A549 (cell line): ENCODE measurements around the gene ZNF341. TPM values are rescaled to one million over a fixed set of nuclear protein-coding genes. Genes with fewer than 3 reads are reported as not detected.

Experiments
- ATAC-seq, 2 experiments: fragments of 200-7000 bp in 1 of 2; fragments of >200 bp in 1 of 2; cut with Nextera tagmentation in 1 of 2; cut with Tn5 transposase in 1 of 2; 3 replicates each; pipeline versions ENCODE4 v1.8.0 to v1.9.1; 2018 to 2020; ENCODE audit warnings: mild to moderate bottlenecking in 1 of 2, moderate library complexity in 1 of 2
- CTCF ChIA-PET: fragments of 300-600 bp; sonication (Branson Sonifier 250); formaldehyde crosslinking; extraction: SDS; loops from one replicate; lab custom pipeline; 2021; ENCODE audit warnings: antibody characterized with exemption, inconsistent platforms; lab: Yijun Ruan, JAX
- POLR2A ChIA-PET: fragments of 350-600 bp; formaldehyde crosslinking; extraction: SDS; loops from one replicate; lab custom pipeline; 2021; ENCODE audit warnings: antibody characterized with exemption, inconsistent platforms; lab: Yijun Ruan, JAX
- DNase-seq, 2 experiments: peaks; one replicate each; pipeline versions ENCODE4 v3.0.0 to v3.0.0-alpha.2; 2011 to 2016; ENCODE audit warnings: low read depth in 1 of 2, low spot score in 1 of 2
- FAIRE-seq: peaks from 2 replicates; lab custom pipeline; 2011; peaks lifted over from hg19 to GRCh38; lab: Jason Lieb, UNC
- H3K27ac ChIP-seq, 2 experiments: fragments of >200 bp; sonication (Bioruptor Twin); formaldehyde crosslinking; 3 replicates each; pipeline ENCODE4 v1.5.1; 2016 to 2017
- H3K4me1 ChIP-seq: fragments of >200 bp; sonication (Bioruptor Twin); formaldehyde crosslinking; 3 replicates; pipeline ENCODE4 v1.6.1; 2016
- H3K4me2 ChIP-seq: fragments of >200 bp; sonication (Bioruptor Twin); formaldehyde crosslinking; 3 replicates; pipeline ENCODE4 v1.6.1; 2016
- H3K4me3 ChIP-seq: fragments of >200 bp; sonication (Bioruptor Twin); formaldehyde crosslinking; 3 replicates; pipeline ENCODE4 v1.5.1; 2016
- H3K9me3 ChIP-seq: fragments of >200 bp; sonication (Bioruptor Twin); formaldehyde crosslinking; 3 replicates; pipeline ENCODE4 v1.6.1; 2016
- CHD4 ChIP-seq: fragments of 200-600 bp; sonication (generic); IDR thresholded peaks from 2 replicates; pipeline ENCODE4 v1.6.1; 2016; ENCODE audit warnings: antibody characterized with exemption, mild to moderate bottlenecking, borderline replicate concordance
- EP300 ChIP-seq, 2 experiments: fragments of >200 bp; sonication (Bioruptor Twin); formaldehyde crosslinking; IDR thresholded peaks; 2 replicates in 1 of 2; 3 replicates in 1 of 2; pipeline ENCODE4 v1.6.1; 2016 to 2017
- ESRRA ChIP-seq: fragments of 150-350 bp; IDR thresholded peaks from 2 replicates; pipeline ENCODE4 v1.6.1; 2014; ENCODE audit warnings: mild to moderate bottlenecking, low read length, borderline replicate concordance
- GATA3 ChIP-seq: IDR thresholded peaks from 2 replicates; pipeline ENCODE4 v1.6.1; 2012; ENCODE audit warnings: borderline replicate concordance
- HDAC2 ChIP-seq: fragments of 200-600 bp; sonication (generic); IDR thresholded peaks from 2 replicates; pipeline ENCODE4 v1.6.1; 2016
- HEYL ChIP-seq: fragments of 250-450 bp; sonication (Bioruptor Pico); IDR thresholded peaks from 2 replicates; pipeline ENCODE4 v1.8.0; 2021; ENCODE audit warnings: mild to moderate bottlenecking, moderate library complexity
- KDM5A ChIP-seq: fragments of 200-600 bp; sonication (generic); IDR thresholded peaks from 2 replicates; pipeline ENCODE4 v1.6.1; 2016; ENCODE audit warnings: antibody characterized with exemption, mild to moderate bottlenecking
- MAZ ChIP-seq: fragments of 150-350 bp; IDR thresholded peaks from 2 replicates; pipeline ENCODE4 v1.6.1; 2014; ENCODE audit warnings: antibody characterized with exemption, low read depth, low read length, borderline replicate concordance
- NFE2L2 ChIP-seq: fragments of 150-350 bp; conservative IDR thresholded peaks from 2 replicates; pipeline ENCODE4 v1.6.1; 2014; ENCODE audit warnings: low read length
- NPAS2 ChIP-seq: fragments of 250-450 bp; sonication (Bioruptor Pico); IDR thresholded peaks from 2 replicates; pipeline ENCODE4 v1.8.0; 2022; ENCODE audit warnings: mild to moderate bottlenecking, moderate library complexity, borderline replicate concordance
- POLR2AphosphoS2 ChIP-seq: conservative IDR thresholded peaks from 2 replicates; pipeline ENCODE4 v1.6.1; 2012; ENCODE audit warnings: low read length, improper control_type of control experiment, inconsistent platforms
- RAD21 ChIP-seq, 2 experiments: fragments of >200 bp in 1 of 2; sonication (Bioruptor Twin) in 1 of 2; formaldehyde crosslinking in 1 of 2; IDR thresholded peaks in 1 of 2; conservative IDR thresholded peaks in 1 of 2; 2 replicates in 1 of 2; 3 replicates in 1 of 2; pipeline ENCODE4 v1.6.1; 2012 to 2018; ENCODE audit warnings: inconsistent platforms in 1 of 2
- RARB ChIP-seq: fragments of 250-450 bp; sonication (Bioruptor Pico); IDR thresholded peaks from 2 replicates; pipeline ENCODE4 v1.8.0; 2021; ENCODE audit warnings: mild to moderate bottlenecking, moderate library complexity
- RFX5 ChIP-seq: fragments of 450-650 bp; IDR thresholded peaks from 2 replicates; pipeline ENCODE4 v1.7.1; 2014; ENCODE audit warnings: antibody characterized with exemption, mild to moderate bottlenecking, moderate library complexity
- SREBF2 ChIP-seq: fragments of 450-650 bp; IDR thresholded peaks from 2 replicates; pipeline ENCODE4 v1.6.1; 2014; ENCODE audit warnings: mild to moderate bottlenecking, moderate library complexity
- TFCP2L1 ChIP-seq: fragments of 250-450 bp; sonication (Bioruptor Pico); IDR thresholded peaks from 2 replicates; pipeline ENCODE4 v1.5.0; 2021; ENCODE audit warnings: mild to moderate bottlenecking
- ZNF302 ChIP-seq: fragments of 250-450 bp; sonication (Bioruptor Pico); IDR thresholded peaks from 2 replicates; pipeline ENCODE4 v1.9.0; 2021; ENCODE audit warnings: inconsistent platforms, mild to moderate bottlenecking, moderate library complexity
- ZSCAN20 ChIP-seq: fragments of 250-450 bp; sonication (Bioruptor Pico); IDR thresholded peaks from 2 replicates; pipeline ENCODE4 v1.8.0; 2022; ENCODE audit warnings: mild to moderate bottlenecking, moderate library complexity
- WGBS: methylation state at CpG from one replicate; pipeline ENCODE4 v1.1.6; 2017; ENCODE audit errors: missing lambda C conversion rate; 5-methylcytosine and 5-hydroxymethylcytosine counted together
- polyA plus RNA-seq, 4 experiments: library from polyadenylated mRNA; depleted of rRNA in 3 of 4; stranded (reverse); fragments of >200 nt; fragmentation: RNase III in 1 of 4; extraction: RNeasy Plus Mini Kit Qiagen cat#74134 plus additional on column Dnase treatment in 1 of 4; gene quantifications; 2 replicates in 3 of 4; 3 replicates in 1 of 4; pipeline ENCODE4 v1.2.3, GENCODE V29; 2011 to 2017
- TF ChIP-seq, protein P1 (sequence below): fragments of 150-350 bp; IDR thresholded peaks from 2 replicates; pipeline ENCODE4 v1.6.1; 2014; ENCODE audit warnings: low read depth, mild to moderate bottlenecking, low read length
- TF ChIP-seq, protein P2 (sequence below): fragments of >200 bp; sonication (Bioruptor Twin); formaldehyde crosslinking; IDR thresholded peaks from 3 replicates; pipeline ENCODE4 v1.5.1; 2016
- TF ChIP-seq, protein P3 (sequence below): IDR thresholded peaks from 2 replicates; pipeline ENCODE4 v1.6.1; 2012
- TF ChIP-seq, protein P4 (sequence below): fragments of 250-450 bp; sonication (Bioruptor Pico); IDR thresholded peaks from 2 replicates; pipeline ENCODE4 v1.5.0; 2021; ENCODE audit warnings: mild to moderate bottlenecking, moderate library complexity, borderline replicate concordance

ZNF341 gene
- polyA plus RNA-seq, 2 of the 4 experiments (the other 2 are of a cell fraction) = 2.1 to 4.1 TPM

DNA sequence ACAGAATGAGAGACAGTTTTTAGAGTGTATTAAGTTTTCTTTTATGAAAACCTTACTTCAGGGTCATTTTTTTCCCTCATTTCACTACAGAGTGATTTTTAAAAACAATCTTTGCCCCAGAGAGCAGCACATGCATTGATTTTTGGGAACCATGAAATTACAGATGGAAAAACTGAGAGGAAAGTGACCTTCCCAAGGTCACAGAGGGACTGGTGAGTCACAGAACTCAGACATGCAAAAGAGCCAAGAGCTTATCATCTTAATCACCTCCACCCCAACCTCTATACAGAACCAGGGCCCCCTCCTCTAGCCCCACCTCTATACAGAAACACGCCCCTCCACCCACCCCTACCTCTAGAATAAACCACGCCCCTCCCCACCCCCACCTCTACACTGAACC, 22.4 kb upstream of the ZNF341 start:
- 71% methylated on average over 1 of the region's 2 CpGs for WGBS
- Histone ChIP-seq H3K4me1 (peaks cover 24% of the 10 kb centered on the region), H3K4me2 (no peak overlapping the region), H3K27ac (peak overlapping the region in 1 of 2 experiments; percentile 46; a peak in 1 of 6 replicates), H3K9me3 (no peaks in the 10 kb centered on the region), H3K4me3 (no peak overlapping the region)
- TF ChIP-seq RAD21 (conservative IDR thresholded peaks at IDR 0.05 in 1 of 2, IDR thresholded peaks at IDR 0.05 in 1 of 2) = no peak
- TF ChIP-seq ESRRA = peak; percentile 73; the same call in 1 of the 2 replicates
- FAIRE-seq (no peak), ATAC-seq (no peak), DNase-seq (no peak)
- ChIA-PET CTCF (interaction anchor here (0.6 to 1.4 kb wide), 3 partner anchors 11 to 1167 kb away, joined by 3 to 5 read pairs (median 3); partner anchors contain the start of gene PXMP4), POLR2A (no interaction called here)

DNA sequence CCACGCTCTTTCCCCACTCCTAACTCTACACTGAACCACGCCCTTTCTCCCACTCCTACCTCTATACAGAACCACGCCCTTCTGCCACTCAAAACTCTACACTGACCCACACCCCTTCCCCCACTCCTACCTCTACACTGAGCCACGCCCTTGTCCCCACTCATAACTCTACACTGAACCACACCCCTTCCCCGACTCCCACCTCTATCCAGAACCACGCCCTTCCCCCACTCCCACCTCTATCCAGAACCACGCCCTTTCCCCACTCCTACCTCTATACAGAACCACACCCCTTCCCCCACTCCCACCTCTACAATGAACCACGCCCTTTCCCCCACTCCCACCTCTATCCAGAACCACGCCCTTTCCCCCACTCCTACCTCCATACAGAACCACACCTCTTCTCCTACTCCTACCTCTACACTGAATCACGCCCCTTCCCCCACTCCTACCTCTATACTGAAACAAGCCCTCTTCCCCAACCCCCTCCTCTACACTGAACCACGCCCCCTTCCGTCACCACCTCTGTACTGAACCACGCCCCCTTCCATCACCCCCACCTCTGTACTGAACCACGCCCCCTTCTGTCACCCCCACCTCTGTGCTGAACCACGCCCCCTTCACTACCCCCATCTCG, 21.8 kb upstream of the ZNF341 start:
- no peak for TF ChIP-seq NPAS2 (CRISPR knock-in tag)
- TF ChIP-seq ZSCAN20 (CRISPR knock-in tag) = no peak
- no peak for TF ChIP-seq HEYL (CRISPR knock-in tag)
- no peak for TF ChIP-seq EP300 (IDR thresholded peaks at IDR 0.05)
- ATAC-seq (no peak), DNase-seq (no peak), FAIRE-seq (no peak)
- Histone ChIP-seq H3K4me1 (peaks cover 24% of the 10 kb centered on the region), H3K4me3 (no peak overlapping the region), H3K4me2 (peak overlapping the region; percentile 22; the same call in 2 of the 3 replicates), H3K27ac (peak overlapping the region in 1 of 2 experiments; percentile 46; a peak in 1 of 6 replicates), H3K9me3 (no peaks in the 10 kb centered on the region)
- ChIA-PET POLR2A (no interaction called here), CTCF (no interaction called here)
- WGBS = 76% methylated on average over 11 of the region's 16 CpGs

DNA sequence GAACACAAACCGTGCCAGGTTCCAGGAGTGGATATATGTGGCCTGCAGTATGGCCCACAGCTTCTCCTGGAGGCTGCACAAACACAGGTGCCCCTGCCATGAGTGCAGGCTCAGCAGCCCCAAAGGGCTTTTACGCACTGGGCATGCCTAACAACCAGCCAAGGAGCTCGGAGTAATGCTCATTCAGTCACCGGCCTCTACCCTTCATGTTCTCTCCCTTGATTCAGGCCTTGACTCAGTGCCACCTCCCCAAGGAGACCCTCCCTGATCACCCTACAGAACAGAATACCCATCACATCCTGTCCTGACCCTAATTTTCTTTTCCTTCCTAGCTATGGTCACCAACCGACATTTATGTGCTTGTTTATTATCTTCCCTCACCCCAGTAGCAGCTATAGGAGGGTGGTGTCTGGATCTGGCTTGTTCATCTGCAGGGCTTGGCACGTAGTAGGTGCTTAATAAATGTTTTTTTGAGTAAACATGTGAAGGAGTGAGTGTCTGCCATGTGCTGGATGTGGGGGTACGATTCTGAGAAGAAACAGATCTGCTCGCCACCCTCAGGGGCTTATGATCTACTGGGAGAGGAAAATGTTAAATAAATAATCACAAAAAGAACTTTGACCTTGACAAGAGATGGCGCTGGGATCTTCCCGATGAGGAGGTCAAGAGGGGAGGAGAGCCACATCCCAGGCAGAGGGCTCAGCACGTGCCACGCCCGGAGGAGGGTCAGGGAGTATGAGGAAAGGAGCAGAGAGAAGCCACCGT, 20.9 kb upstream of the ZNF341 start:
- ATAC-seq = no peak
- CTCF ChIA-PET = no interaction called here
- Histone ChIP-seq H3K4me1 (peaks cover 24% of the 10 kb centered on the region), H3K4me2 (peak overlapping the region; percentile 42), H3K4me3 (no peak overlapping the region), H3K27ac (no peak overlapping the region), H3K9me3 (no peaks in the 10 kb centered on the region)
- TF ChIP-seq ESRRA = 0 out of 2 replicates have a peak, but pooled peaks have one; percentile 3
- no peak for TF ChIP-seq POLR2AphosphoS2
- 63% methylated on average over 14 of the region's 14 CpGs for WGBS
- DNase-seq = no peak
- POLR2A ChIA-PET = no interaction called here
- FAIRE-seq = no peak

DNA sequence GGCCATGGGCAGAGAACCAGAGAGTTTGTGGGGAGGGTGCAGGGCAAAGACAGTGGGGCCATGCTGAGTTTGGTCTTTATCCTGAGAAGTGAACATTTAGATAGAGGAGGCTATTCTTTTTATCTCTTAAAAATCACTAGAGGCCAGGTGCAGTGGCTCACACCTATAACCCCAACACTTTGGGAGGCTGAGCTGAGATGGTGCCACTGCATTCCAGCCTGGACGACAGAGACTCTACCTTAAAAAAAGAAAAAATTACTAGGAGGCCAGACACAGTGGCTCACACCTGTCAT, 20.4 kb upstream of the ZNF341 start:
- CTCF ChIA-PET = interaction anchor here (0.6 kb wide), 1 partner anchor 397 kb away, joined by 4 read pairs; no protein-coding TSS in a partner anchor
- no peak for DNase-seq
- peak overlapping the region; percentile 42 for H3K4me2 ChIP-seq
- POLR2A ChIA-PET = no interaction called here
- H3K4me1 ChIP-seq = peaks cover 24% of the 10 kb centered on the region
- H3K27ac ChIP-seq = no peak overlapping the region
- no peak for ATAC-seq
- TF ChIP-seq GATA3 (no peak), ESRRA (no peak), RARB (CRISPR knock-in tag) (no peak), SREBF2 (no peak), MAZ (no peak), TFCP2L1 (no peak), NFE2L2 (no peak), ZNF302 (CRISPR knock-in tag) (no peak), KDM5A (no peak), EP300 (IDR thresholded peaks at IDR 0.05) (no peak), RFX5 (no peak), HDAC2 (no peak), CHD4 (no peak)
- TF ChIP-seq, protein P1, sequence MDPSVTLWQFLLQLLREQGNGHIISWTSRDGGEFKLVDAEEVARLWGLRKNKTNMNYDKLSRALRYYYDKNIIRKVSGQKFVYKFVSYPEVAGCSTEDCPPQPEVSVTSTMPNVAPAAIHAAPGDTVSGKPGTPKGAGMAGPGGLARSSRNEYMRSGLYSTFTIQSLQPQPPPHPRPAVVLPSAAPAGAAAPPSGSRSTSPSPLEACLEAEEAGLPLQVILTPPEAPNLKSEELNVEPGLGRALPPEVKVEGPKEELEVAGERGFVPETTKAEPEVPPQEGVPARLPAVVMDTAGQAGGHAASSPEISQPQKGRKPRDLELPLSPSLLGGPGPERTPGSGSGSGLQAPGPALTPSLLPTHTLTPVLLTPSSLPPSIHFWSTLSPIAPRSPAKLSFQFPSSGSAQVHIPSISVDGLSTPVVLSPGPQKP = no peak
- TF ChIP-seq, protein P2, sequence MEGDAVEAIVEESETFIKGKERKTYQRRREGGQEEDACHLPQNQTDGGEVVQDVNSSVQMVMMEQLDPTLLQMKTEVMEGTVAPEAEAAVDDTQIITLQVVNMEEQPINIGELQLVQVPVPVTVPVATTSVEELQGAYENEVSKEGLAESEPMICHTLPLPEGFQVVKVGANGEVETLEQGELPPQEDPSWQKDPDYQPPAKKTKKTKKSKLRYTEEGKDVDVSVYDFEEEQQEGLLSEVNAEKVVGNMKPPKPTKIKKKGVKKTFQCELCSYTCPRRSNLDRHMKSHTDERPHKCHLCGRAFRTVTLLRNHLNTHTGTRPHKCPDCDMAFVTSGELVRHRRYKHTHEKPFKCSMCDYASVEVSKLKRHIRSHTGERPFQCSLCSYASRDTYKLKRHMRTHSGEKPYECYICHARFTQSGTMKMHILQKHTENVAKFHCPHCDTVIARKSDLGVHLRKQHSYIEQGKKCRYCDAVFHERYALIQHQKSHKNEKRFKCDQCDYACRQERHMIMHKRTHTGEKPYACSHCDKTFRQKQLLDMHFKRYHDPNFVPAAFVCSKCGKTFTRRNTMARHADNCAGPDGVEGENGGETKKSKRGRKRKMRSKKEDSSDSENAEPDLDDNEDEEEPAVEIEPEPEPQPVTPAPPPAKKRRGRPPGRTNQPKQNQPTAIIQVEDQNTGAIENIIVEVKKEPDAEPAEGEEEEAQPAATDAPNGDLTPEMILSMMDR = no peak
- TF ChIP-seq, protein P3, sequence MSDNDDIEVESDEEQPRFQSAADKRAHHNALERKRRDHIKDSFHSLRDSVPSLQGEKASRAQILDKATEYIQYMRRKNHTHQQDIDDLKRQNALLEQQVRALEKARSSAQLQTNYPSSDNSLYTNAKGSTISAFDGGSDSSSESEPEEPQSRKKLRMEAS = no peak
- TF ChIP-seq, protein P4, sequence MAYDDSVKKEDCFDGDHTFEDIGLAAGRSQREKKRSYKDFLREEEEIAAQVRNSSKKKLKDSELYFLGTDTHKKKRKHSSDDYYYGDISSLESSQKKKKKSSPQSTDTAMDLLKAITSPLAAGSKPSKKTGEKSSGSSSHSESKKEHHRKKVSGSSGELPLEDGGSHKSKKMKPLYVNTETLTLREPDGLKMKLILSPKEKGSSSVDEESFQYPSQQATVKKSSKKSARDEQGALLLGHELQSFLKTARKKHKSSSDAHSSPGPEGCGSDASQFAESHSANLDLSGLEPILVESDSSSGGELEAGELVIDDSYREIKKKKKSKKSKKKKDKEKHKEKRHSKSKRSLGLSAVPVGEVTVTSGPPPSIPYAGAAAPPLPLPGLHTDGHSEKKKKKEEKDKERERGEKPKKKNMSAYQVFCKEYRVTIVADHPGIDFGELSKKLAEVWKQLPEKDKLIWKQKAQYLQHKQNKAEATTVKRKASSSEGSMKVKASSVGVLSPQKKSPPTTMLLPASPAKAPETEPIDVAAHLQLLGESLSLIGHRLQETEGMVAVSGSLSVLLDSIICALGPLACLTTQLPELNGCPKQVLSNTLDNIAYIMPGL = no peak
- no peaks in the 10 kb centered on the region for H3K9me3 ChIP-seq
- H3K4me3 ChIP-seq = no peak overlapping the region
- FAIRE-seq = no peak
- WGBS = 92% methylated on average over 1 of the region's 1 CpG
